GM12875 (cell line): ENCODE measurements around the gene EXOSC7.
A peak's percentile ranks its signal among the peaks of the same experiment; 100 is the strongest.

Experiments used
- H3K4me3 ChIP-seq: one replicate; pipeline ENCODE4 v1.5.1; 2011; ENCODE audit warnings: low read depth, low read length, control low read depth
- TF ChIP-seq, protein P1 (sequence below): IDR thresholded peaks from 2 replicates; pipeline ENCODE4 v1.5.1; 2011; ENCODE audit warnings: low read depth, mild to moderate bottlenecking, control low read depth, inconsistent platforms, low read length, moderate library complexity, borderline replicate concordance; ENCODE audit not compliant: insufficient read depth

The EXOSC7 gene

DNA sequence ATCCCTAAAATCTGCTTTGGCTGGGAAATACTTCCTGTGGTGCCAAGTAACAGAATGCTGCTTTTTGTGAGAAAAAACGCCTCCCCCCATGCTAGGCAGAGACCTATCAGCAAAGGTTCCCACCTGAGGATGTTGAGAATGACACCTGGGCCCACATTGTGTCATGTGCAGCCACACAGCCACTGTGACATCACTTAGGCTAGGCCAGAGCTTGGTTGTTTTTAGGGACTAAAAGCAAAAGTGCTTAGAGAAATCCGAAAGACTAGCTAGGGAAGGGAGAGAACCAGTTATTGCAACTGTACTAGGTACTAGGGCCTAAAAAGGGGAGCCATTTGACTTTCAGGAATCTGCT is 6.2 kb upstream of the EXOSC7 start:
- H3K4me3 ChIP-seq, result no peak overlapping the region
- TF ChIP-seq, protein P1, sequence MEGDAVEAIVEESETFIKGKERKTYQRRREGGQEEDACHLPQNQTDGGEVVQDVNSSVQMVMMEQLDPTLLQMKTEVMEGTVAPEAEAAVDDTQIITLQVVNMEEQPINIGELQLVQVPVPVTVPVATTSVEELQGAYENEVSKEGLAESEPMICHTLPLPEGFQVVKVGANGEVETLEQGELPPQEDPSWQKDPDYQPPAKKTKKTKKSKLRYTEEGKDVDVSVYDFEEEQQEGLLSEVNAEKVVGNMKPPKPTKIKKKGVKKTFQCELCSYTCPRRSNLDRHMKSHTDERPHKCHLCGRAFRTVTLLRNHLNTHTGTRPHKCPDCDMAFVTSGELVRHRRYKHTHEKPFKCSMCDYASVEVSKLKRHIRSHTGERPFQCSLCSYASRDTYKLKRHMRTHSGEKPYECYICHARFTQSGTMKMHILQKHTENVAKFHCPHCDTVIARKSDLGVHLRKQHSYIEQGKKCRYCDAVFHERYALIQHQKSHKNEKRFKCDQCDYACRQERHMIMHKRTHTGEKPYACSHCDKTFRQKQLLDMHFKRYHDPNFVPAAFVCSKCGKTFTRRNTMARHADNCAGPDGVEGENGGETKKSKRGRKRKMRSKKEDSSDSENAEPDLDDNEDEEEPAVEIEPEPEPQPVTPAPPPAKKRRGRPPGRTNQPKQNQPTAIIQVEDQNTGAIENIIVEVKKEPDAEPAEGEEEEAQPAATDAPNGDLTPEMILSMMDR, result no peak

DNA sequence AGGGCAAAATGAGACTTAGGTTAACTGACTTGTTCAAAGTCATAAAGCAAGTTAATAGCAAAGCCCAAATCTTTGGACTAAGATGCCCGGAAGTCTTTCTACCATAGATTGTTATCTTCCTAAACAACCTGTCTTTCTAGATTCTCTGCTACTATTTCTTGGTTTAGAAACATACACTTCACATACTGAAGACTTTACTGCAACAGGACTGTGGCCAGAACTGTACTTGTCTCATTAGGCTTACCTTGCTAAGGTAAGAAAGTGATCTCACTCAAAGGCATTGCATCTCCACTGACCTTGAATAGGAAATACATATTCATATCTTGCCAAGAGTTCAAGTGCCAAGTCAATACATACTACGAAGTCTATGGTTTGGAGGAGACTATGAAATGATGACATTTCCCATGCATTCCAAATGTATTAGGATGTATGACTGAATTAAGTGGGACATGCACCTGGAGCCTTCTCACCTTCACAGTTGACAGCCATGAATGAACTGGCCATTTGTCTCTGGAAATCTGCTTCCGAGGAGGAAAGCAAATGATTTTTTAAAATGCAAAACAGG is 5.0 kb upstream of the EXOSC7 start:
- no peak overlapping the region for H3K4me3 ChIP-seq
- TF ChIP-seq, protein P1, result no peak

DNA sequence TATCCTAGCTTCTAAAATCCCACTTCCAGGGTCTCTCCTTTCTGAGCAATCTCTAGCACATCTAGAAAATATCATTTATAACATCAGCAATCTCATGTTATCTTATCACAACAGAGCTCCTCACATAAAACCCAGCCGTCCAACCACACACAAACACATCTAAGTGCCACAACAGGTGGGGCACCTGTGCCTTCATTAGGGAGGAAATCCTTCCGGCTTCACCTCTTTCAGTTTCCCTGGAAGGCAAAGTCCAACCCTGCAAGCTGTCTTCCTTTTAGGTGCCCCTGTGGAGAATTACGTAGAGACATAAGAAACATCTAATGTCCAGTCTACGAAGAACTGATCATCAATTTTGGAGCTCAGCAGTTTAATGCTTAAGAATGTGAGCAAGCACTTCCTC is 1.6 kb upstream of the EXOSC7 start:
- peak overlapping the region; percentile 97 for H3K4me3 ChIP-seq
- TF ChIP-seq, protein P1, result no peak

DNA sequence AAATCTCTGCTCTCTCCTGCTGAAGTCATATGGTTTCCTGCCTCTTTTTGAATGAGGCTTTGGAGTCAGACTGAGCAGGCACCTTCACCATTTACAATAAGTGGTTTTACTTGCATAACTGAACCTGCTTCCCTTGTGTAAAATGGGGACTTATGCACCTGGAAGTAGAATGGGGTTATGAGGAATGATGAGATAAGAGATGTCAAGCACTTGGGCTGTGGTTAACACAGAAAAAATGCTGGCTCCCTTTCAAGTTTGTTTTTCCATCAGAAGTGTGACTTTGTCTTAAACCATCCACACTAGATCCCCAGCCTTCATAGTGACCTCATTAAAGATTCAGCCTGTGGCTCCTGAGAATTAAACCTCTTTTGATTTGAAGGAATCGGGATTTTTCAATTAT is 5.2 kb downstream of the EXOSC7 start:
- H3K4me3 ChIP-seq, result no peak overlapping the region
- TF ChIP-seq, protein P1, result no peak

DNA sequence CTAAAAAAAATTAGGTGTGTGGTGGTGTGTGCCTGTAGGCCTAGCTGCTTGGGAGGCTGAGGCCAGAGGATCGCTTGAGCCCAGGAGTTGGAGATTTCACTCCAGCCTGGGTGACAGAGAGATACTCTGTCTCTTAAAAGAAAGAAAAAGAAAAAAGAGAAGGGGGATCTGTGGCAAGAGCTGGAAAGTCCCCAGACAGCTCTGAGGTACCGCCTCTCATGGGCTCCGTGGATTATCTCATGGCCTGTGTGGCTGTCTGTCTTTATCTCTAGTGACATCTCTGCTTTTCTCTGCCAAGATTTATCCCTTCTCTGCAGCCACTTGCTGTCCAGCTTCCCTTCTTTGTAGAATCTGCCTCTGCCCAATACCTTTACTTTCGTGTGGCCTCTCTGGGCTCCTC is 5.7 kb downstream of the EXOSC7 start:
- TF ChIP-seq, protein P1, result no peak
- H3K4me3 ChIP-seq, result no peak overlapping the region

GRCh38 chr3:44982817-44983216 is 6.8 kb downstream of the EXOSC7 start:
- no peak overlapping the region for H3K4me3 ChIP-seq
- TF ChIP-seq, protein P1, result no peak

DNA sequence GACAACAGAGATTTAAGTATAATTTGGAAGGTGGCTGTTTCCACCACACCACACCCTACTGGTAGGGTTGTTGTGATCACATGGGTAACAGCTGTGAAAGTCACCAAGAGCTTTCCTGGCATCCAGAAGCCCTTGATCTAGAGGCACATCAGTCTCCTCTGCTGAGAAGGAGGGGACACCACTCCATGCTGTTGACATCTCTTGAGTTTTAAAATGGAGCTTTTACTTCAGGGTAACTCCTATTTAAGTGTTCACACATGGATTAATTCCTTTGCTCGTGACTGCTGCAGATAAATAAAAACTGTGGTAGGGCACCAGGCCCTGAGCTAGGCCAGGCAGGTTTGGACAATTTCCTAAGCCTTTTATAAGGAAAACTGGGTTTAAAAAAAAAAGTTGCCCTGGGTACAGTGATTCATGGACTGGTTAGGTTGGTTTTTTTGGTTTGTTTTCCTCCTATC is 7.5 kb downstream of the EXOSC7 start:
- no peak overlapping the region for H3K4me3 ChIP-seq
- TF ChIP-seq, protein P1, result no peak
